Neuronal stem cell (in vitro differentiated cells): ENCODE measurements around the gene BTBD8.

Experiments
- DNase-seq: peaks from one replicate; pipeline ENCODE4 v3.0.0-alpha.2; 2013; ENCODE audit warnings: low spot score
- H2AFZ ChIP-seq: one replicate; pipeline ENCODE4 v1.6.1; 2013; ENCODE audit warnings: mild to moderate bottlenecking, low read length, inconsistent platforms
- H2AK5ac ChIP-seq: 2 replicates; pipeline ENCODE4 v1.6.1; 2013; ENCODE audit warnings: low read depth, mild to moderate bottlenecking, inconsistent platforms, low read length, moderate library complexity, mixed read lengths
- H2BK120ac ChIP-seq: 2 replicates; pipeline ENCODE4 v1.6.1; 2013; ENCODE audit warnings: low read depth, mild to moderate bottlenecking, inconsistent platforms, low read length, moderate library complexity, mixed read lengths
- H2BK12ac ChIP-seq: one replicate; pipeline ENCODE4 v1.6.1; 2013; ENCODE audit warnings: low read length, inconsistent platforms
- H2BK15ac ChIP-seq: 2 replicates; pipeline ENCODE4 v1.6.1; 2013; ENCODE audit warnings: mild to moderate bottlenecking, low read length, inconsistent platforms, mixed read lengths
- H2BK5ac ChIP-seq: one replicate; pipeline ENCODE4 v1.6.1; 2013; ENCODE audit warnings: inconsistent platforms, mild to moderate bottlenecking, low read length, moderate library complexity
- H3K14ac ChIP-seq: one replicate; pipeline ENCODE4 v1.6.1; 2013; ENCODE audit warnings: low read length, inconsistent platforms
- H3K18ac ChIP-seq: 2 replicates; pipeline ENCODE4 v1.6.1; 2013; ENCODE audit warnings: low read length, inconsistent platforms
- H3K23ac ChIP-seq: 2 replicates; pipeline ENCODE4 v1.6.1; 2013; ENCODE audit warnings: low read depth, mild to moderate bottlenecking, mixed read lengths, low read length, inconsistent platforms; ENCODE audit not compliant: poor library complexity
- H3K27ac ChIP-seq: replicated peaks from 3 replicates; pipeline ENCODE4 v1.5.1; 2013; ENCODE audit warnings: low read length, inconsistent platforms
- H3K27me3 ChIP-seq, 3 experiments: 2 replicates each; pipeline ENCODE4 v1.6.1; 2013; ENCODE audit warnings: low read length in 3 of 3, mild to moderate bottlenecking in 2 of 3, inconsistent platforms in 1 of 3, low read depth in 1 of 3, mixed read lengths in 1 of 3, moderate library complexity in 1 of 3; ENCODE audit not compliant: control insufficient read depth in 3 of 3, insufficient read depth in 3 of 3
- H3K36me3 ChIP-seq, 2 donors: replicated peaks in 1 of 2; 2 replicates each; pipeline ENCODE4 v1.6.1; 2013; ENCODE audit warnings: low read length in 2 of 2; ENCODE audit not compliant: control insufficient read depth in 2 of 2, insufficient read depth in 2 of 2
- H3K4ac ChIP-seq: 2 replicates; pipeline ENCODE4 v1.6.1; 2013; ENCODE audit warnings: inconsistent platforms, mild to moderate bottlenecking, low read length, moderate library complexity
- H3K4me1 ChIP-seq, 2 donors: 1 replicate in 1 of 2; 2 replicates in 1 of 2; pipeline ENCODE4 v1.6.1; 2013; ENCODE audit warnings: low read length in 2 of 2, low read depth in 1 of 2; ENCODE audit not compliant: control insufficient read depth in 2 of 2, insufficient read depth in 1 of 2
- H3K4me2 ChIP-seq: one replicate; pipeline ENCODE4 v1.6.1; 2013; ENCODE audit warnings: mild to moderate bottlenecking, low read length, inconsistent platforms; ENCODE audit not compliant: insufficient read depth, poor library complexity, severe bottlenecking
- H3K4me3 ChIP-seq, 2 donors: 2 replicates each; pipeline ENCODE4 v1.5.1; 2013; ENCODE audit warnings: low read length in 2 of 2, mild to moderate bottlenecking in 2 of 2, inconsistent platforms in 1 of 2, moderate library complexity in 1 of 2
- H3K79me1 ChIP-seq: one replicate; pipeline ENCODE4 v1.6.1; 2013; ENCODE audit warnings: low read depth, mild to moderate bottlenecking, inconsistent platforms, low read length, moderate library complexity
- H3K9ac ChIP-seq: one replicate; pipeline ENCODE4 v1.6.1; 2013; ENCODE audit warnings: mild to moderate bottlenecking, low read depth, low read length, inconsistent platforms; ENCODE audit not compliant: poor library complexity
- H3K9me3 ChIP-seq, 2 donors: replicated peaks in 1 of 2; 2 replicates each; pipeline versions ENCODE3 to v1.6.1; 2013; ENCODE audit warnings: low read length in 2 of 2, mild to moderate bottlenecking in 2 of 2, inconsistent platforms in 1 of 2, low read depth in 1 of 2, mixed read lengths in 1 of 2, moderate library complexity in 1 of 2; ENCODE audit not compliant: control insufficient read depth in 2 of 2, insufficient read depth in 1 of 2
- H4K8ac ChIP-seq: one replicate; pipeline ENCODE4 v1.6.1; 2013; ENCODE audit warnings: low read depth, mild to moderate bottlenecking, inconsistent platforms, low read length, moderate library complexity
- H4K91ac ChIP-seq: one replicate; pipeline ENCODE4 v1.6.1; 2013; ENCODE audit warnings: low read length, low read depth, mild to moderate bottlenecking, inconsistent platforms; ENCODE audit not compliant: poor library complexity
- WGBS, 2 donors: extraction: QIAGEN DNeasy Blood & Tissue Kit; methylation state at CpG; one replicate each; pipeline ENCODE4 v1.1.7; 2013; ENCODE audit warnings: missing lambda C conversion rate in 2 of 2, mixed read lengths in 1 of 2; ENCODE audit not compliant: insufficient read length in 2 of 2, insufficient replicate concordance in 1 of 2; ENCODE audit errors: extremely low coverage in 2 of 2; 5-methylcytosine and 5-hydroxymethylcytosine counted together

Gene BTBD8

DNA sequence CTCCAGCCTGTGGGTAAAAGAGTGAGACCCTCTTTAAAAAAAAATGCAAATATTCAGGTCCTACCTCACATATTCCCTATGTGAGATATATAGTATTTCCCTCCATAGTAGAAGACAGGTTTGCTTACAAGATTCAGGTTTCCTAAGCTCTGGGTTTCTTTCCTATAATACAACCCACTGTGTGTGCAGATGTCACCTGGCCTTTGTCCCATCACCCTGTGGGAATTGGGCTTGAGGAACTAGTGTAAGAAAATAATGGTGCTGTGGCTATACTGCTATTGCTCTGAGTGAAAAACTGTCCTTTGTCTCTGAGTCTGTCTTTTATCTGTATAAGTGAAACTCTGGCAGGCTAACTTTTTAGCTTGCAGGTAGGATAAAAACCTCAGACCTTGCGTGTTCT is 150.6 kb downstream of the BTBD8 start:
- Histone ChIP-seq H3K18ac (no peak overlapping the region), H4K91ac (no peak overlapping the region), H2AK5ac (no peak overlapping the region), H2AFZ (no peak overlapping the region), H3K23ac (no peak overlapping the region), H3K4me3 (no peak overlapping the region), H2BK5ac (no peak overlapping the region), H3K4me2 (no peak overlapping the region), H3K9ac (no peak overlapping the region), H2BK12ac (no peak overlapping the region), H3K4ac (no peak overlapping the region), H3K27me3 (no peaks in the 10 kb centered on the region), H2BK15ac (no peak overlapping the region), H3K79me1 (peaks cover 3% of the 10 kb centered on the region), H2BK120ac (no peak overlapping the region), H3K14ac (no peak overlapping the region), H3K36me3 (no peaks in the 10 kb centered on the region), H4K8ac (no peak overlapping the region), H3K27ac (no peak overlapping the region), H3K9me3 (no peaks in the 10 kb centered on the region), H3K4me1 (no peaks in the 10 kb centered on the region)
- WGBS, 2 donors: no CpG with 5 or more reads among the region's 1 CpG
- DNase-seq: no peak
